NCI-H226 (cell line): Measurements from ENCODE around the gene SH3PXD2A.
A peak's percentile ranks its signal among the peaks of the same experiment; 100 is the strongest.
"Not testable (repeated sequence)": the region's sequence is repeated elsewhere in the genome, so short reads cannot be mapped to it uniquely, and the experiment has no call there.

Experiments
- DNase-seq: peaks from one replicate; pipeline ENCODE4 v3.0.0-alpha.2; 2015

The SH3PXD2A gene

DNA sequence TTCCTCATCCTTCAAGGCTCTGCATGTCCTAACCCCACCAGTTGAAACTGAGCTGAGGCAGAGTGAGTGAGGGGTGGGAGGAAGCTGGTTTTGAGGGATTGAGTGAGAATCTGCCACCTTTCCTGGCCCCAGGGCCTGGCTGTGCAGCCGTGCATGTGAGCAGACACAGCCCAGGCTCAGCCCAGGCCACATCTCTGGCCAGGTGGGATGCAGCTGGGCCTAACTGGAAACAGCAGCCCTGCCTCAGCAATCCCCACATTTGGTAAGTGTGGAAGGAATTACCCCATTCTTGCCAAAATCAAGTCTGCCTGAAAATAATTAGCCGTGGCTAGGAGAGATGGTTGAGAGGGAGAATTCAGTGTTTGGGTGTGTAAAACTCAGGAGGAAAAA lies 245.3 kb downstream of the SH3PXD2A start:
- DNase-seq, result no peak

DNA sequence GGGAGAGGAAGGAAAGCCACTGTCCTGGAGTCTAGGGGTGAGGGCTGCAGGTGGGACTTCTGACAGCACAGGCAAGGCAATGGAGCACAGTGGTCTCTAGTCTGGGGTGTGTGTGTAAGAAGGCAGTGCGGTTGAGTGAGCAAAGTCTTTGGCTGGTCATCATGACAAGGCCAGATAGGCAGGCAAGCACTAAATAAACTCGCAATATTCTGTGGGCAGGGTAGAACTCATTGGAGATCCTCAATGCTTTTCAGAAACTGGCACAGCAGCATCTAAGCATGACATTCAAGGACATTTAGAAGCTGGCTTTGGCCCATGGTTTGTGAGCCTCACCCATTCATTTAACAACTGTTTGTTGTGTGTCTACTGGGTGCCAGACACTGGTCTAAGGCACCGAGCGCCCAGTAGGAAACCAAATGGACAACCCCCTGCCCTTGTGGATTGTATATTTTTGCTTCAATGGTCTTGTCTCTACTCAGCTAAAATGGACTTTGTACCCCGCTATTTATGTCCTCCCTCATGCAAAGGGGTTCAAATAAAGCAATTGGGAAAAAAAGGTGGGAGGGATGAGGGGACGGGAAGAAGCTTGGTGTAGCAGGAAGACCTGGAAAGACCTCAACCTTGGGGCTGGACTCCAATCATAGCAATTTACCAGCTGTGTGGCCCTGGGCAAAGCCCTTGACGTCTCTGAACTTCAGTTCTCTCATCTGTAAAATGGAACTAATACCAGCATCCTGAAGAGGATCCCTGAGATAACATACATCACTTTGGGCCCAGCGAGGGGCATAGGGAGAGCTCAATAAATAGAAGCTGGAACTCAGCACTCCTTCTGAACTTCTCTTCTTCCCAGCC lies 245.9 kb downstream of the SH3PXD2A start:
- no peak for DNase-seq

GRCh38 chr10:103608056-103608455 lies 247.3 kb downstream of the SH3PXD2A start:
- not testable (repeated sequence) for DNase-seq

DNA sequence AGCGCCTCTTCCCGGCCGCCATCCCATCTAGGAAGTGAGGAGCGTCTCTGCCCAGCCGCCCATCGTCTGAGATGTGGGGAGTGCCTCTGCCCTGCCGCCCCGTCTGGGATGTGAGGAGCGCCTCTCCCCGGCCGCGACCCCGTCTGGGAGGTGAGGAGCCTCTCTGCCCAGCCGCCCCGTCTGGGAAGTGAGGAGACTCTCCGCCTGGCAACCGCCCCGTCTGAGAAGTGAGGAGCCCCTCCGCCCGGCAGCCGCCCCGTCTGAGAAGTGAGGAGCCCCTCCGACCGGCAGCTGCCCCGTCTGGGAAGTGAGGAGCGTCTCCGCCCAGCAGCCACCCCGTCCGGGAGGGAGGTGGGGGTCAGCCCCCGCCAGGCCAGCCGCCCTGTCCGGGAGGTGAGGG lies 248.3 kb downstream of the SH3PXD2A start:
- DNase-seq, result not testable (repeated sequence)

DNA sequence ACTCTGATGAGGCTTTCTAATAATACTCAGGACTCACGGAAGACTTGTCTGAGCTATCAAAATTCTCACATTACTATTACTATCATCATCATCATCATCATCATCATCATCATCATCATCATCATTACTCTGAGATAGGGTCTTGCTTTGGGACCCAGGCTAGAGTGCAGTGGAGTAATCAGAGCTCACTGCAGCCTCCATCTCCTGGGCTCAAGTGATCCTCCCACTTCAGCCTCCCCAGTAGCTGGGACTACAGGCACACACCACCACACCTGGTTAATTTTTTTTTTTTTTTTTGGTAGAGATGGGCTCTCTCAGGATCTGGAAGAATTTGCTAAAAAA lies 249.3 kb downstream of the SH3PXD2A start:
- not testable (repeated sequence) for DNase-seq

DNA sequence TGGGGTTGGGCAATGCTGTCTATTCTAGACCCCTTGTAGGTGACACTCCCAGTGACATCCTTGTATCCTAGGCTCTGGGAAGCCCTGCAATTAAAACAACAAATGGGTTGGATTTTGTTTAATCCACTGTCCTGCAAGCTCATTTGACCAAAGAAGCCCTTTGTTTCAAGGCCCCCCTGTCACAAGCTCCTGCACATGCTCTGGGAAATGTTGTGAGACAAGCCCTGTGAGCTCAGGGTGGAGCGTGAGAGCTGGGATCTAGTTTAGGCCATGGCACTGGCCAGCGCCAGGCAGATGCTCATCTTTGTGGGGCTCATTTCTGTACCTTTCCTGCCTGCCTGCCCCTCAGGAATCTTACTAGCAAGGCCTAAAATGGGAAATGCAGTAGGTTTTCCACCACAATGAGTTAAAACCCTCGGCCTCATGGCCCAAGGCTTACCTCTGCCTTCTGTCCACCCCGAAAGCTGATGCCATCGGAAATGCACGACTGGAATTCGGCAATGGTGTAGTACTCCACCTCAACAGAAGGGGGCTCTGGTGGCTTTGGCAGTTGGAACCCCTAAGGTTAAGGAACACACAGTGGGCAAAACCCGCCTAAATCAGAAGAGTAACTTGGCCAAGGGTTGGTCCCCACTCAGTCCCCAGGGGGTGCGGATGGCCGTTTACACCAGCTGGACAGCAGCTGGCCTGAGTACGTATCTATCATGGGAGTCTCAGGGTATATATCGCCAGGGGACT lies 249.8 kb downstream of the SH3PXD2A start:
- DNase-seq, result no peak

GRCh38 chr10:103603382-103603781 lies 252.0 kb downstream of the SH3PXD2A start:
- DNase-seq, result no peak

GRCh38 chr10:103602852-103603155 lies 252.6 kb downstream of the SH3PXD2A start:
- DNase-seq, result no peak

GRCh38 chr10:103602028-103602851 lies 253.1 kb downstream of the SH3PXD2A start:
- no peak for DNase-seq

DNA sequence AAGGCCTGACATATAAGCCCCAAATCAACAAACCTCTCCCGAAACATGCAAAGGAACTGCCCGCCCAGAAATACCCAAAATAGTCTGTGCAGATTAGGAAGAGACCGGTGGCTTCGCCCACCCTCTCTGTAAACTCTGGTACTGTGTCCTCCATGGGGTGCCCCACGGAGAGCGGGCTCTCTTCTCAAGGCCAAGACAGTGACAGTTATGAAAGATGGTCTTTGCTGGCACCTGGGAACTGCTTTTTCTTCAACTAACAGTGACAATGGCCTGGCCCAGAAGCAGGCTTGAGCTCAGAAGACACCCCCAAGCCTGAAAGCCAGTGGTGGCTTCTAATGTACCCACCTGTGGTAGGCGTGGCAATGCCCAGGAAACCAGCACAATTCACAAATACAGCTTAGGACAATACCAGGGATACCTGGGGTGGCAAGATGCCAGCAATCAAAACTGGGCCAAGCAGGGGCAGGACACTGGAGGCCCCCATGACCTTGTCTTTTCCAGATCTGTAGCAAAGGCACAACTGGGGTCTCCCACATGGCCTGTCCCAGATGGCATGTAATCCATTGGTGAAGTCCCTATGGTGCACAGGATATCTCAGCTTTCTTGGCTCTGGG lies 254.3 kb downstream of the SH3PXD2A start:
- DNase-seq, result no peak

DNA sequence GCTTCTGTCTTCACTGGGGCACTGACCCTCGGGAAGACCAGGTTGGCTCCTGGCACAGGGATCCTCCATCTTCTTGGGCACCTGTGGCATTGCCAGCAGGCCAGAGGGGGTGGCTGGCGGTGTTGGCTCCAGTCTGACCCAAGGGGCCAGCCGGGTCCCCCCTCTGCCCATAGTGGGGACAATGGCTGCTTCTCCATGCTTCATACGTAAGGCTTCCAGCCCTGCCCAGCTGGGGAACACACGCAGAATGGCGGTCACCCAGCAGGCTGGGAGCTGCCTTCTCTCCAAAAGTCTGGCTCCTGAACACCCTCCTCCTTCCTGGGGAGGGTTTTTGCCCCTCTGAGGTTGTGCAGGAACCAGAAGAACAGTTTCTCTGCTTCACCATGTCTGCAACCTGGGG lies 255.1 kb downstream of the SH3PXD2A start:
- DNase-seq, result no peak

- DNase-seq, result no peak
These were observed 255.5 kb downstream of the SH3PXD2A start for GRCh38 chr10:103599907-103600306.

GRCh38 chr10:103599211-103599610 lies 256.2 kb downstream of the SH3PXD2A start:
- DNase-seq, result no peak

DNA sequence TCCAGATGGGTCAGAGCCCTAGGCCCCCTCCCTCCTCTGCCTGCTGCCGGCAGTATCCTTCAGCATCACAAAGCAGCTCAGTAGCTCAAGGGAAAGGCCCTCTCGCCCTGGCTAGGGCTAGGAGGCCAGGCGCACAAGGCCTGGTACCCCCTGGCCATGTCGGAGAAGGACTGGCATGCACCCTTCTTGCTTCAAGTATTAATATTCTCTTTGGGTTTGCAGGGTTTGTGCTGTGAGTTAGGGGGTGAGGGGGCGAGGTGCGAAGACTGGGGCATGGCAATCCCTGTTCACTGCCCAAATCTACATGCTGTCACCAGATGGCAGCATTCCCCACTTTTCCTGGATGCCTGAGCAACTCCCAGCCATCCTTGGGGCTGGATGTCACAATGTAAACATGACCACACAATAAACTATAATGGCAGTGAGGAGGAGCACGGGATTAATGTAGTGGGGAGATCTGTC lies 256.7 kb downstream of the SH3PXD2A start:
- DNase-seq, result peak; percentile 43

DNA sequence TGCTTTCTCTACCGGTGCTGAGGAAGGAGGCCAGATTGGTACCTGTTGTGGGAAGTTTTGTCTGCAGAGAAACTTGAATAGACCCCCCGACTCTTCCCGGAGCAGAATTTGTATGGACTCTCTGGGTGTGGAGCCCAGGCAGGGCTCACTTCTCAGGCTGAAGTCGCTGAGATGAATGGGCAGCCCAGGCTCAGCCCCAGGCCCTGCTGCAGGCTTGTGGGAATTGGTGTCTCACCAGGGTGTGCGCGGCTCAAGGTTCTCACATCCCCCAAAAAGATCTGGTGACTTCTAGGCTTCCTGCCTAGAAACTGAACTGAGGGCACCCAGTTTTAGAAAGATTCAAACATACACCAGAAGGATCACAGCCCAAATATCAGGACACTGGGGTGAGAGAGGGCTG lies 258.4 kb downstream of the SH3PXD2A start:
- DNase-seq, result no peak

GRCh38 chr10:103595933-103596726 lies 259.2 kb downstream of the SH3PXD2A start:
- no peak for DNase-seq

- DNase-seq, result no peak
These were observed 262.3 kb downstream of the SH3PXD2A start for GRCh38 chr10:103593022-103593570.

DNA sequence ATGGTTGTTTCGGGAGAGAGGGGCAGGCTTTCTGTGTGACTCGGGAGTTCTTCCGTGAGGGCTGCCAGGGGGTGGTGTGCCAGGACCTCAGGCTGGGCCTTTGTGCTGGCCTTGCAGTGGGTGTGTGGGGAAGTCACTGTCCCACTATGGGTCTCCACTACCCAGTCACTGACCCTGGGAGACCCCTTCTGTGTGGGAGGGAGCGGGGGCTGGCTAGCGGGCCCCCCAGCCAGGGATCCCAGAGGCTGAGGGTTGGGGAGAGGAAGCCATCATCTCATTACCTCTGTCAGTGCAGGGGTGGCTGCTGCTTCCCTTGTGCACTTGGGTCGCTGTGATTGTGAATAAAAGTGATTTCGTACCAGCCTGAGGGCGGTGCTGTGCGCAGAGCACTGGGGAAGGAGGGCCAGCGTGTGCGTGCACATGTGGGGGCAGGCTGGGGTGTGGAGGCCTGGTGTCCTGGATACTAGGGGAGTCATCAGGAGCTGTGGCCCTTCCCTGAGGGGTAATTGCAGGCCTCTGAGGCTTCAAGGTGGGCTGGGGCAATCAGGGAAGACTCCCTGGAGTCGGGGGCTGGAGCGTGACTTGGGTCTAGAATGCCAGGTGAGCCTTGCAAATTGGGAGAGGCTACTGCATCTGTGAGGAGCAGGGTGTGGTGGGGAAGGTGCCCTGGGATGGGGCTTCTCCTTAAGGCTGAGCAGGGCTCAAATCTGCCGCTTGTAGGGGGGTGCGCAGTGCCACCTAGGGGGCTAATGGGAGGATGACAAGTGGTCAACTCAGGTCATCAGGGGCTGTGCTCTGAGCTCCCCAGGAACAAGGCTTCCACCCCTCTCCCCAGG lies 263.0 kb downstream of the SH3PXD2A start:
- DNase-seq, result no peak

DNA sequence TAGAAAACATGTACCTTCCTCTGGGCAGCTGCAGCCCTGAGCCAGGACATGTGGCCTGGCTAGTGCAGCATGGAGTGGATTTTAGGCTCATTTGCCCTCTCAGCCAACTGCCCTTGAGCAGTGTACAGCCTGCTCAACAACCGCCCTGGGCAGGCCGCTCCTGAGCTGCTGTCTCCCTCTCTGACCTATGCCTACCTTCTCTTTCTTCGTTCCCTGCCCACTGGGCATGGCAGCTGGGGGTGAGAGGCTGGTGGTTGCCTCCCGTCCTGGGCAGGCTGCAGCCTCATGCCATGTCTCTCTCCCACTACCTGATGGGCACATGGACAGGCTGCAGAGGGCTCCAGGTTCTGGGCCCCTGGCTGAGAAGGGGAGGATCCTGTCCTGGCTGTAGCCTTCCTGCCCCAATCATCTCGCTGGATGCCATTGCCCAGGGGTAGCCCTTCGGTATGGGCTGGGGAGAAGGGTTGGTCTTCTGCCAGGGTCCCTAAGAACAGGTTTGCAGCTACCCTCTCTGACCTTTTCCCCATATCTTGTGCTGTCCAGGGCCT lies 264.6 kb downstream of the SH3PXD2A start:
- DNase-seq, result no peak

GRCh38 chr10:103590060-103590459 lies 265.3 kb downstream of the SH3PXD2A start:
- DNase-seq, result no peak
